Endothelial cell of umbilical vein (primary cell): ENCODE measurements around the gene CLDN22. TPM values are rescaled to one million over a fixed set of nuclear protein-coding genes. Genes with fewer than 3 reads are reported as not detected.

Source experiments
- BruUV-seq: library from RNA; stranded (reverse); fragments of 400-500 nt; replicated peaks from 2 replicates; lab custom pipeline; 2021; lab: Mats Ljungman, UMichigan
- CTCF ChIA-PET: fragments of 300-600, 350-600 bp; sonication (Branson Sonifier 250); formaldehyde crosslinking; loops from one replicate; lab custom pipeline; 2021; ENCODE audit warnings: antibody characterized with exemption, inconsistent platforms; lab: Charles Lee
- POLR2A ChIA-PET: fragments of 300-600, 350-600 bp; sonication (Branson Sonifier 250); formaldehyde crosslinking; loops from one replicate; lab custom pipeline; 2021; ENCODE audit warnings: antibody characterized with exemption, inconsistent platforms; lab: Charles Lee
- DNase-seq: peaks from one replicate; pipeline ENCODE4 v3.0.0-alpha.2; 2011; ENCODE audit warnings: low read depth, low spot score
- FAIRE-seq: peaks from 2 replicates; lab custom pipeline; 2011; peaks lifted over from hg19 to GRCh38; lab: Jason Lieb, UNC
- H2AFZ ChIP-seq: 2 replicates; pipeline ENCODE4 v1.6.0; 2012; ENCODE audit warnings: low read depth, low read length, control low read depth, inconsistent platforms
- H3K27ac ChIP-seq: 2 replicates; pipeline ENCODE4 v1.5.1; 2011; ENCODE audit warnings: low read depth, mild to moderate bottlenecking, control low read depth, low read length, moderate library complexity; ENCODE audit not compliant: insufficient read depth
- H3K27me3 ChIP-seq, 2 experiments: 2 replicates each; pipeline versions ENCODE4 v1.6.0 to v1.6.1; 2011; ENCODE audit warnings: low read length in 2 of 2, mixed read lengths in 1 of 2; ENCODE audit not compliant: control insufficient read depth in 2 of 2, insufficient read depth in 2 of 2
- H3K36me3 ChIP-seq, 2 experiments: 2 replicates in 1 of 2; 3 replicates in 1 of 2; pipeline ENCODE4 v1.5.1; 2011; ENCODE audit warnings: low read length in 2 of 2, mild to moderate bottlenecking in 1 of 2, moderate library complexity in 1 of 2; ENCODE audit not compliant: control insufficient read depth in 2 of 2, insufficient read depth in 2 of 2; ENCODE audit errors: extremely low read depth in 1 of 2
- H3K4me1 ChIP-seq: 3 replicates; pipeline ENCODE4 v1.5.1; 2011; ENCODE audit warnings: mild to moderate bottlenecking, low read length; ENCODE audit not compliant: control insufficient read depth, insufficient read depth; ENCODE audit errors: extremely low read depth
- H3K4me2 ChIP-seq: 2 replicates; pipeline ENCODE4 v1.6.1; 2011; ENCODE audit warnings: low read length, control low read depth, mixed read lengths; ENCODE audit not compliant: insufficient read depth
- H3K4me3 ChIP-seq, 3 experiments: fragments of 200-600 bp in 1 of 3; sonication (generic), shearing (Covaris generic) in 1 of 3; replicated peaks in 1 of 3; 2 replicates each; pipeline ENCODE4 v1.5.1; 2011 to 2016; ENCODE audit warnings: control low read depth in 3 of 3, low read length in 3 of 3, mild to moderate bottlenecking in 2 of 3, inconsistent platforms in 1 of 3, low read depth in 1 of 3, moderate library complexity in 1 of 3; ENCODE audit not compliant: insufficient read depth in 1 of 3
- H3K79me2 ChIP-seq: 2 replicates; pipeline ENCODE4 v1.6.0; 2012; ENCODE audit warnings: low read length, inconsistent platforms; ENCODE audit not compliant: control insufficient read depth, insufficient read depth
- H3K9ac ChIP-seq: replicated peaks from 2 replicates; pipeline ENCODE3; 2011; ENCODE audit warnings: low read length, control low read depth; ENCODE audit not compliant: insufficient read depth; ENCODE audit errors: extremely low read depth
- H3K9me1 ChIP-seq: replicated peaks from 3 replicates; pipeline ENCODE4 v1.6.0; 2011; ENCODE audit warnings: mild to moderate bottlenecking, low read length; ENCODE audit not compliant: control insufficient read depth, insufficient read depth; ENCODE audit errors: extremely low read depth
- H3K9me3 ChIP-seq: replicated peaks from 2 replicates; pipeline ENCODE4 v1.5.1; 2012; ENCODE audit warnings: low read length, inconsistent platforms; ENCODE audit not compliant: control insufficient read depth, insufficient read depth
- H4K20me1 ChIP-seq: replicated peaks from 2 replicates; pipeline ENCODE3; 2011; ENCODE audit warnings: mild to moderate bottlenecking, low read length; ENCODE audit not compliant: control insufficient read depth, insufficient read depth; ENCODE audit errors: extremely low read depth
- CTCF ChIP-seq, 2 donors: IDR thresholded peaks; 1 replicate in 1 of 2; 2 replicates in 1 of 2; pipeline ENCODE4 v1.5.1; 2011; ENCODE audit warnings: low read length in 2 of 2, mild to moderate bottlenecking in 2 of 2, moderate library complexity in 2 of 2, control low read depth in 1 of 2, inconsistent platforms in 1 of 2, low read depth in 1 of 2; ENCODE audit not compliant: insufficient read depth in 1 of 2; ENCODE audit errors: extremely low read depth in 1 of 2
- EZH2 ChIP-seq: IDR thresholded peaks from 2 replicates; pipeline ENCODE4 v1.6.1; 2012; ENCODE audit warnings: borderline replicate concordance, low read depth, mild to moderate bottlenecking, moderate library complexity, low read length, inconsistent platforms; ENCODE audit not compliant: severe bottlenecking
- FOS ChIP-seq: IDR thresholded peaks from 2 replicates; pipeline ENCODE4 v1.6.1; 2011; ENCODE audit warnings: mild to moderate bottlenecking, low read length, moderate library complexity, borderline replicate concordance; ENCODE audit not compliant: insufficient read depth
- GATA2 ChIP-seq: IDR thresholded peaks from 2 replicates; pipeline ENCODE4 v1.7.0; 2011; ENCODE audit warnings: low read depth, mild to moderate bottlenecking, moderate library complexity, mixed read lengths, low read length; ENCODE audit not compliant: insufficient read length, insufficient read depth
- JUN ChIP-seq: IDR thresholded peaks from 2 replicates; pipeline ENCODE4 v1.6.1; 2011; ENCODE audit warnings: borderline replicate concordance, low read depth; ENCODE audit not compliant: insufficient read length, insufficient read depth
- MYC ChIP-seq: IDR thresholded peaks from one replicate; pipeline ENCODE4 v1.6.1; 2011; ENCODE audit warnings: mild to moderate bottlenecking, low read depth, low read length
- POLR2A ChIP-seq: IDR thresholded peaks from 2 replicates; pipeline ENCODE4 v1.6.1; 2012; ENCODE audit warnings: low read depth, mild to moderate bottlenecking, control low read depth, low read length
- POLR2AphosphoS5 ChIP-seq: IDR thresholded peaks from 2 replicates; pipeline ENCODE4 v1.6.1; 2012; ENCODE audit warnings: low read depth, mild to moderate bottlenecking, control low read depth, low read length, moderate library complexity; ENCODE audit not compliant: insufficient read depth
- dilution Hi-C: fragments of 300-500 bp; cut with MboI; formaldehyde crosslinking; loops from one replicate; pipeline ENCODE4 v1.15.0; 2019; ENCODE audit warnings: low sequenced_read_pairs; ENCODE audit not compliant: extremely low pct_ligation_motif_present
- intact Hi-C: fragments of 100-400 bp; cut with micrococcal nuclease; formaldehyde crosslinking; loops from one replicate; pipeline ENCODE4 v1.10.0; 2022
- polyA plus RNA-seq, 4 experiments: library from polyadenylated mRNA; depleted of rRNA in 3 of 4; stranded (reverse) in 3 of 4; unstranded in 1 of 4; fragments of >200 nt; gene quantifications; 2 replicates each; pipeline versions ENCODE4 v1.2.1 to v1.2.3, GENCODE V29; 2011 to 2012; ENCODE audit warnings: missing spikeins in 1 of 4
- total RNA-seq: library from RNA; stranded (reverse); gene quantifications from 2 replicates; pipeline ENCODE4 v1.2.3, GENCODE V29; 2021

The CLDN22 gene
- total and polyA plus RNA-seq, 2 donors (not counting 3 experiments of a cell fraction or from before 2014, with no cell fraction given), result not detected

GRCh38 chr4:183299464-183299863 is 20.6 kb downstream of the CLDN22 start:
- no peak overlapping the region for H3K9ac ChIP-seq
- no peaks in the 10 kb centered on the region for H3K79me2 ChIP-seq
- CTCF ChIA-PET, result interaction anchor here (1.1 kb wide), 1 partner anchor 361 kb away, joined by 4 read pairs; no protein-coding TSS in a partner anchor
- H2AFZ ChIP-seq, result no peak overlapping the region
- no peaks in the 10 kb centered on the region for H3K27me3 ChIP-seq
- FAIRE-seq, result no peak
- no peak overlapping the region for H3K27ac ChIP-seq
- peak; percentile 14 for DNase-seq
- no peak overlapping the region for H3K4me3 ChIP-seq
- POLR2A ChIA-PET, result no interaction called here
- H3K9me1 ChIP-seq, result no peaks in the 10 kb centered on the region
- intact Hi-C loops (no loop called here), dilution Hi-C loops (no loop called here)
- no TSS peak for BruUV-seq
- TF ChIP-seq FOS, result no peak
- no peak for TF ChIP-seq POLR2A
- no peak for TF ChIP-seq EZH2
- no peak for TF ChIP-seq CTCF (IDR thresholded peaks at IDR 0.05; ENCODE audit: extremely low read depth in 1 of 2, insufficient read depth in 1 of 2, low read depth in 1 of 2, low read length in 2 of 2)
- TF ChIP-seq MYC, result no peak
- no peak for TF ChIP-seq POLR2AphosphoS5
- TF ChIP-seq GATA2, result no peak
- no peak for TF ChIP-seq JUN
- peaks cover 19% of the 10 kb centered on the region for H3K4me1 ChIP-seq
- no peaks in the 10 kb centered on the region for H3K9me3 ChIP-seq
- no peaks in the 10 kb centered on the region for H3K36me3 ChIP-seq
- no peak overlapping the region for H3K4me2 ChIP-seq
- H4K20me1 ChIP-seq, result no peaks in the 10 kb centered on the region
